A673 (cell line): Measurements from ENCODE around the gene MT4. TPM values are rescaled to one million over a fixed set of nuclear protein-coding genes. Genes with fewer than 3 reads are reported as not detected.

Experiments used
- BruUV-seq: library from RNA; stranded (reverse); fragments of 400-500 nt; replicated peaks from 2 replicates; lab custom pipeline; 2021; lab: Mats Ljungman, UMichigan
- CTCF ChIA-PET: fragments of 300-600 bp; sonication (Branson Sonifier 250); formaldehyde crosslinking; loops from one replicate; lab custom pipeline; 2022; ENCODE audit warnings: antibody characterized with exemption; lab: Charles Lee
- POLR2A ChIA-PET: fragments of 300-600 bp; sonication (Branson Sonifier 250); formaldehyde crosslinking; loops from one replicate; lab custom pipeline; 2022; ENCODE audit warnings: antibody characterized with exemption; ENCODE audit not compliant: low non-redundant PET; lab: Charles Lee
- DNase-seq: peaks from one replicate; pipeline ENCODE4 v3.0.0-alpha.2; 2015; ENCODE audit warnings: low spot score
- H3K27ac ChIP-seq: fragments of 200-600 bp; sonication (generic); 2 replicates; pipeline ENCODE4 v1.5.1; 2016; ENCODE audit warnings: mixed run types, low read depth, mild to moderate bottlenecking, mixed read lengths, antibody characterized with exemption, low read length; ENCODE audit not compliant: poor library complexity, severe bottlenecking
- H3K27me3 ChIP-seq: fragments of 200-600 bp; sonication (generic); replicated peaks from 2 replicates; pipeline ENCODE4 v1.6.1; 2017; ENCODE audit warnings: mixed run types, low read depth, mild to moderate bottlenecking, mixed read lengths, antibody characterized with exemption, low read length; ENCODE audit not compliant: insufficient read depth, poor library complexity
- H3K36me3 ChIP-seq: fragments of 200-600 bp; sonication (generic); 2 replicates; pipeline ENCODE4 v1.6.1; 2016; ENCODE audit warnings: mixed run types, mild to moderate bottlenecking, mixed read lengths, antibody characterized with exemption, low read length; ENCODE audit not compliant: insufficient read depth, poor library complexity, severe bottlenecking
- H3K4me1 ChIP-seq: fragments of 200-600 bp; sonication (generic); 2 replicates; pipeline ENCODE4 v1.6.1; 2017; ENCODE audit warnings: mixed run types, mild to moderate bottlenecking, mixed read lengths, antibody characterized with exemption, low read length; ENCODE audit not compliant: insufficient read depth, poor library complexity, severe bottlenecking
- H3K4me3 ChIP-seq: fragments of 200-600 bp; sonication (generic); 2 replicates; pipeline ENCODE4 v1.5.1; 2016; ENCODE audit warnings: low read depth, mixed run types, mild to moderate bottlenecking, mixed read lengths, low read length; ENCODE audit not compliant: poor library complexity, severe bottlenecking
- H3K9me3 ChIP-seq: fragments of 200-600 bp; sonication (generic); 2 replicates; pipeline ENCODE4 v1.6.1; 2016; ENCODE audit warnings: mixed run types, low read depth, mild to moderate bottlenecking, mixed read lengths, antibody characterized with exemption, low read length; ENCODE audit not compliant: poor library complexity, severe bottlenecking
- EZH2 ChIP-seq: fragments of 200-600 bp; sonication (generic); IDR thresholded peaks from 2 replicates; pipeline ENCODE4 v1.6.1; 2017; ENCODE audit warnings: borderline replicate concordance, low read depth, mild to moderate bottlenecking, mixed read lengths, antibody characterized with exemption, low read length; ENCODE audit not compliant: poor library complexity, severe bottlenecking
- intact Hi-C: fragments of 100-400 bp; cut with micrococcal nuclease; formaldehyde crosslinking; loops from one replicate; pipeline ENCODE4 v1.10.0; 2022; ENCODE audit not compliant: unreplicated experiment
- total RNA-seq: library from RNA; stranded (reverse); gene quantifications from 2 replicates; pipeline ENCODE4 v1.2.3, GENCODE V29; 2021
- TF ChIP-seq, protein P1 (sequence below): fragments of 300-800, 200-600 bp; sonication (generic); conservative IDR thresholded peaks from 2 replicates; pipeline ENCODE4 v1.5.1; 2017; ENCODE audit warnings: low read depth, mild to moderate bottlenecking, antibody characterized with exemption, low read length, moderate library complexity, mixed read lengths

MT4 gene
- total RNA-seq, 1 experiment from 2014 or later: not detected

GRCh38 chr16:56609463-56609921 is 44.6 kb downstream of the MT4 start:
- intact Hi-C loops: loop anchor here (5.0 kb wide), 1 partner anchor 73 kb away; the partner anchor contains the start of gene MT1X
- POLR2A ChIA-PET: no interaction called here
- no peaks in the 10 kb centered on the region for H3K9me3 ChIP-seq
- H3K27ac ChIP-seq: peak overlapping the region; percentile 72
- BruUV-seq: no TSS peak
- H3K4me3 ChIP-seq: peak overlapping the region; percentile 73
- no peaks in the 10 kb centered on the region for H3K36me3 ChIP-seq
- H3K27me3 ChIP-seq: no peaks in the 10 kb centered on the region
- H3K4me1 ChIP-seq: peaks cover 34% of the 10 kb centered on the region
- TF ChIP-seq, protein P1, sequence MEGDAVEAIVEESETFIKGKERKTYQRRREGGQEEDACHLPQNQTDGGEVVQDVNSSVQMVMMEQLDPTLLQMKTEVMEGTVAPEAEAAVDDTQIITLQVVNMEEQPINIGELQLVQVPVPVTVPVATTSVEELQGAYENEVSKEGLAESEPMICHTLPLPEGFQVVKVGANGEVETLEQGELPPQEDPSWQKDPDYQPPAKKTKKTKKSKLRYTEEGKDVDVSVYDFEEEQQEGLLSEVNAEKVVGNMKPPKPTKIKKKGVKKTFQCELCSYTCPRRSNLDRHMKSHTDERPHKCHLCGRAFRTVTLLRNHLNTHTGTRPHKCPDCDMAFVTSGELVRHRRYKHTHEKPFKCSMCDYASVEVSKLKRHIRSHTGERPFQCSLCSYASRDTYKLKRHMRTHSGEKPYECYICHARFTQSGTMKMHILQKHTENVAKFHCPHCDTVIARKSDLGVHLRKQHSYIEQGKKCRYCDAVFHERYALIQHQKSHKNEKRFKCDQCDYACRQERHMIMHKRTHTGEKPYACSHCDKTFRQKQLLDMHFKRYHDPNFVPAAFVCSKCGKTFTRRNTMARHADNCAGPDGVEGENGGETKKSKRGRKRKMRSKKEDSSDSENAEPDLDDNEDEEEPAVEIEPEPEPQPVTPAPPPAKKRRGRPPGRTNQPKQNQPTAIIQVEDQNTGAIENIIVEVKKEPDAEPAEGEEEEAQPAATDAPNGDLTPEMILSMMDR: no peak
- TF ChIP-seq EZH2: no peak
- CTCF ChIA-PET: interaction anchor here (0.6 to 1.5 kb wide), 3 partner anchors 9 to 1641 kb away, joined by 3 to 8 read pairs (median 7); no protein-coding TSS in a partner anchor
- peak; percentile 79 for DNase-seq

DNA sequence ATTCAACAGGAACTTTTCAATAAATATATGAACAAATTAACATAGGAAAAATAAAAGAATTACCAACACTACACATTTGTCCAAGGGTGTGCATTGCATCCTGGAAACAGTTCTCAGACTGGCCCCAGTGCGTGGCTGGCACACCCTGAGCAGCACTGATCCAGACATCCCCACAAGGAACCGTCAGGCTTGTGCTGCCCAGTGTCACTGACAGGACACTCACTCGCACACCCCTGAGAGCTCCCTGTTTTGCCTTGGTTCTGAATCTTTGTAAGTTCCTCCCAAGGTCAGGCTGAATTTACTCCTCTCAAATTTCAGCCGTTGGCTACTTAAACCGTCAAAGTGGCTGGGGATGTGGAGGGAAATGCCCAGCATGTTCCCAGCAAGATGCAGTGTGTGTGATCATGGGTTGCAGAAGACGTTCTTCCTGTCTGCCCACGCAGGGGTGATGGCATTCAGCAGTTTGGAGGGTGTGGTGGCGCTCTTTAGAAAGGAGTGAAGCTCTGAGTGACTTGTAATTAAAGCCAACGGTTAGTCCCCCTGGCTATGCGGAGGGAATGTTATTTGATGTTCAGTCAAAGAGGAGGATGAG is 45.2 kb downstream of the MT4 start:
- Histone ChIP-seq H3K36me3 (no peaks in the 10 kb centered on the region), H3K27ac (peak overlapping the region; percentile 72), H3K9me3 (no peaks in the 10 kb centered on the region), H3K4me1 (peaks cover 34% of the 10 kb centered on the region), H3K4me3 (peak overlapping the region; percentile 73), H3K27me3 (no peaks in the 10 kb centered on the region)
- no TSS peak for BruUV-seq
- peak; percentile 90 for DNase-seq
- POLR2A ChIA-PET: no interaction called here
- CTCF ChIA-PET: interaction anchor here (0.6 to 1.0 kb wide), 3 partner anchors 10 to 1641 kb away, joined by 3 to 8 read pairs (median 3); no protein-coding TSS in a partner anchor
- intact Hi-C loops: no loop called here
- TF ChIP-seq, protein P1: no peak
- TF ChIP-seq EZH2: no peak

DNA sequence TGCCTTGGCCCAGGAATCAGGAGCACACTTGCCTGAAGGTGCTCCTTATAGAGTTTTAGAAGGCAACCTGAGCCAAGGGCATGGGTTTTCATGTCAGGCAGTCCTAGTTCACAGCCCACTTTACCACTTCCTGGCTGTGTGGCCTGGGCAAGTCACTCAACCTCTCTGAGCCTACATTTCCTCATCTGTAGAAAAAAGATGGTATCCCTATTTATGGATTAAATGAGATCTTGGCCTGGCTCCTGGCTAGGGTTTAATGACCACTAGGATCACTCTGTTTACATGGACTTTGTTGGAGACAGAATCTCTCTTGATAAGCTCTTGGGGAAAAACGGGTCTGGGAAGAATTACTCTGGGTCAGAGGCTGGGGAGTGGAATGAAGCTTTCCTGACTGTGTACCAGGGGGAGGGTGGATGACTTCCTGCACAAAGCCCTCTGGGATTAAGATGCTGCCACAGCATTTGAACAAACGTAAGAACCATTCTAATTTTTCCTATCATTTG is 45.8 kb downstream of the MT4 start:
- H3K27ac ChIP-seq: peak overlapping the region; percentile 72
- no peaks in the 10 kb centered on the region for H3K36me3 ChIP-seq
- POLR2A ChIA-PET: no interaction called here
- peaks cover 34% of the 10 kb centered on the region for H3K4me1 ChIP-seq
- TF ChIP-seq, protein P1: no peak
- no peaks in the 10 kb centered on the region for H3K27me3 ChIP-seq
- DNase-seq: no peak
- CTCF ChIA-PET: interaction anchor here (0.7 kb wide), 1 partner anchor 91 kb away, joined by 3 read pairs; no protein-coding TSS in a partner anchor
- intact Hi-C loops: no loop called here
- H3K4me3 ChIP-seq: no peak overlapping the region
- BruUV-seq: no TSS peak
- H3K9me3 ChIP-seq: no peaks in the 10 kb centered on the region
